NCI-H510A treated with DMSO at 0.1 percent for 48 hours (cell line): ENCODE results near the gene SHTN1.

Source experiments
- DNase-seq: peaks from one replicate; lab custom pipeline; 2025; lab: John Stamatoyannopoulos, UW

The SHTN1 gene

DNA sequence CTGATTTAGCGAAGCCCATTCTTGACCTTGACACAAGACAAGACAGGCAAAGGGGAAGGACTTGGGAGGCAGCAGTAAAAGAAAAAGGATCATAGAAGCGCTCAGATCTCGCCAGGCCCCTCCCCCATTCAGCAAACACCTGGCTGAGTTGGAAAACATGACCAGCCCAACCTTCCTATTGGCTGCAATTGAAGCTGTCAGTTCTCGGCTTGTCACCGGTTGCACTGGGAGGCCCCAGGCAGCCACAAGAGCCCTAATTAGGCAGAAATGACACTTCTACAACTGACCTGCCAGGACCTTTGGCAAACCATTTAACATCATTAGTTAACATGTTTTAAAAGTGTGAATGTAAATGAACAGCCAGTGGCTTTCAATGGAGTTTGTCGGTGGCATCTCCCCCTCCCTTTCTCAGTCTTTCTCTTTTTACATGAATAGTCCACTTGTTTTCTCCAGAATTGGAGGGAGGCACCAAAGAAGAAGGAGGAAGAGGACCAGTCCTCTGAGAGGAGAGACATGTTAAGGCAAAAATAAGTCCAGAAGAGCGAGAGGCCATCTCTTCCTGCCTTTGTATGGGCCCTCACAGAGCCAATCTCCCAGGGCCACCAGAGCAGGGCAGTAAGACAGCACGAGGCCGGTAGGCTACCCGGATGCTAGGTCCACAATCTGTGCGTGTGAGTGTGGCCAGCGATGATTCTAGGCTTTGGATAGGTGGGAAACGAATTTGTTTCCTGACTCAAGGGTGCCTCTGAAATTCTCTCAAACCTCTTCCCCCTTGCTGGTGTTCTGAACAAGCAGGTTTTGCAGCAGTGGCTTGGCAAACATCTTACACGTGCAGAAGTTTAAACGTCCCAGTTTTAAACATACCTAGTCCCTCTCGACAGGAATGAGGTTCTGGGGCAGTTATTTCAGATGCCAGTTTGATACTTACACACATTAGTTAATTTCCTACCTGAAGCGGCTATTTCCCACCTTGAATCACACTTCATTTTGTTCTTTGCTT is 170.7 kb downstream of the SHTN1 start:
- peak; percentile 81 for DNase-seq

DNA sequence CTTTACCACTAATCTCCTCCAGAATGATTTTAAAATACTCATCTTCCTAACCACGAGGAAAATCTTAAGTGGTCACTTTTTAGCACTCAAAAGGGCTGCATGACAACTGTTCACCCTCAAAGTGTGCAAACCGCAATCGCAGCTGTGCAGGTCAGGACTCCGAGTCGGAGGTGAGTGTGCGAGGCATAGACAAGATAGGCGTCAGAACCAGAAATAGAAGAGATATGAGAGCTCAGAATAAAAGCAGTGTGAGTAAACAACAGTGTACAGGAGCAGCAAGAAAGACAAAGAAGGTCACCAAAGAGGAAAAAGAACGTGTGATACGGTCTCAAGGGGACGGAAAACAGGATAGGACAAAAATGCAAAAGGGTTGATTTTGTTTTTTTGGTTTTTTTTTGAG is 173.2 kb downstream of the SHTN1 start:
- DNase-seq = no peak
